Stimulated activated naive CD8-positive, alpha-beta T cell treated with anti-CD3 and anti-CD28 coated beads, Interleukin-15, Interleukin-2, amounts not matched to agents 100 U/mL and 50 U/mL, for 24 hours (primary cell): ENCODE results near the gene IGFLR1.
"Not testable (repeated sequence)": the region's sequence is repeated elsewhere in the genome, so short reads cannot be mapped to it uniquely, and the experiment has no call there.

Source experiments
- ATAC-seq: fragments of 150-1000 bp; cut with Tn5 transposase; one replicate; pipeline ENCODE4 v1.10.0; 2021
- DNase-seq: peaks from one replicate; pipeline ENCODE4 v3.0.0; 2021

IGFLR1 gene

GRCh38 chr19:35739275-35740107 lies 2.8 kb downstream of the IGFLR1 start:
- DNase-seq, result no peak
- ATAC-seq, result no peak

- DNase-seq, result no peak
- ATAC-seq, result no peak
These were observed 3.4 kb downstream of the IGFLR1 start for GRCh38 chr19:35738887-35739229.

- DNase-seq (no peak), ATAC-seq (no peak)
These were observed 4.0 kb downstream of the IGFLR1 start for GRCh38 chr19:35738021-35738886.

- no peak for ATAC-seq
- DNase-seq, result peak; percentile 39
These were observed 5.1 kb downstream of the IGFLR1 start for GRCh38 chr19:35736913-35737886.

GRCh38 chr19:35734889-35735288 lies 7.4 kb downstream of the IGFLR1 start:
- no peak for ATAC-seq
- no peak for DNase-seq

GRCh38 chr19:35734273-35734672 lies 8.0 kb downstream of the IGFLR1 start:
- ATAC-seq (no peak), DNase-seq (no peak)

GRCh38 chr19:35733180-35734125 lies 8.8 kb downstream of the IGFLR1 start:
- no peak for DNase-seq
- ATAC-seq, result no peak

GRCh38 chr19:35732540-35733179 lies 9.6 kb downstream of the IGFLR1 start:
- DNase-seq (no peak), ATAC-seq (no peak)

GRCh38 chr19:35731779-35732405 lies 10.4 kb downstream of the IGFLR1 start:
- no peak for ATAC-seq
- DNase-seq, result no peak

- no peak for DNase-seq
- no peak for ATAC-seq
These were observed 10.9 kb downstream of the IGFLR1 start for GRCh38 chr19:35731353-35731752.

GRCh38 chr19:35730326-35730725 lies 11.9 kb downstream of the IGFLR1 start:
- ATAC-seq (no peak), DNase-seq (no peak)

GRCh38 chr19:35729763-35730162 lies 12.5 kb downstream of the IGFLR1 start:
- ATAC-seq (no peak), DNase-seq (no peak)

- DNase-seq (no peak), ATAC-seq (no peak)
These were observed 13.2 kb downstream of the IGFLR1 start for GRCh38 chr19:35729021-35729420.

- ATAC-seq, result no peak
- DNase-seq, result no peak
These were observed 14.1 kb downstream of the IGFLR1 start for GRCh38 chr19:35727956-35728706.

- ATAC-seq (no peak), DNase-seq (no peak)
These were observed 14.9 kb downstream of the IGFLR1 start for GRCh38 chr19:35727053-35727955.

GRCh38 chr19:35725216-35725861 lies 16.9 kb downstream of the IGFLR1 start:
- ATAC-seq (no peak), DNase-seq (no peak)

GRCh38 chr19:35724560-35724959 lies 17.7 kb downstream of the IGFLR1 start:
- DNase-seq (no peak), ATAC-seq (no peak)

- not testable (repeated sequence) for ATAC-seq, DNase-seq
These were observed 18.1 kb downstream of the IGFLR1 start for GRCh38 chr19:35724132-35724531.
